Fibroblast of skin of right quadriceps (primary cell): ENCODE measurements around the gene ATP1A3.
"Not testable (repeated sequence)": the region's sequence is repeated elsewhere in the genome, so short reads cannot be mapped to it uniquely, and the experiment has no call there.

Experiments used
- DNase-seq: peaks from one replicate; pipeline ENCODE4 v3.0.0-alpha.2; 2013

Gene ATP1A3

GRCh38 chr19:41944336-41944735 is 49.7 kb downstream of the ATP1A3 start:
- no peak for DNase-seq

- no peak for DNase-seq
These were observed 52.4 kb downstream of the ATP1A3 start for GRCh38 chr19:41941410-41942202.

GRCh38 chr19:41940731-41941409 is 53.2 kb downstream of the ATP1A3 start:
- DNase-seq = no peak

GRCh38 chr19:41939861-41940730 is 53.9 kb downstream of the ATP1A3 start:
- peak; percentile 22 for DNase-seq

GRCh38 chr19:41939209-41939608 is 54.8 kb downstream of the ATP1A3 start:
- not testable (repeated sequence) for DNase-seq

GRCh38 chr19:41937525-41938468 is 56.2 kb downstream of the ATP1A3 start:
- no peak for DNase-seq

- DNase-seq = no peak
These were observed 57.1 kb downstream of the ATP1A3 start for GRCh38 chr19:41936961-41937360.

- DNase-seq = peak; percentile 11
These were observed 57.6 kb downstream of the ATP1A3 start for GRCh38 chr19:41936416-41936850.

- DNase-seq = no peak
These were observed 58.1 kb downstream of the ATP1A3 start for GRCh38 chr19:41935760-41936415.

- peak; percentile 51 for DNase-seq
These were observed 59.1 kb downstream of the ATP1A3 start for GRCh38 chr19:41934849-41935374.

- no peak for DNase-seq
These were observed 60.2 kb downstream of the ATP1A3 start for GRCh38 chr19:41933693-41934426.

- no peak for DNase-seq
These were observed 61.2 kb downstream of the ATP1A3 start for GRCh38 chr19:41932720-41933332.

GRCh38 chr19:41932259-41932719 is 61.7 kb downstream of the ATP1A3 start:
- DNase-seq = no peak

- DNase-seq = no peak
These were observed 63.0 kb downstream of the ATP1A3 start for GRCh38 chr19:41930926-41931592.

- no peak for DNase-seq
These were observed 63.7 kb downstream of the ATP1A3 start for GRCh38 chr19:41930322-41930722.

- DNase-seq = no peak
These were observed 64.4 kb downstream of the ATP1A3 start for GRCh38 chr19:41929536-41930071.

GRCh38 chr19:41928754-41929535 is 65.1 kb downstream of the ATP1A3 start:
- no peak for DNase-seq

GRCh38 chr19:41928221-41928683 is 65.8 kb downstream of the ATP1A3 start, which contains the start of gene ERFL:
Gene ERFL (minus strand): TSS chr19:41928449. CDS start chr19:41912919, 15,530 bp downstream.
- DNase-seq = no peak
